Loucy (cell line): ENCODE measurements around the gene PAX9.

Experiments
- CTCF ChIP-seq: fragments of 200-600 bp; sonication (generic); conservative IDR thresholded peaks from 2 replicates; pipeline ENCODE4 v1.5.1; 2014; ENCODE audit warnings: mild to moderate bottlenecking, antibody characterized with exemption, low read length
- EZH2phosphoT487 ChIP-seq: fragments of 200-600 bp; IDR thresholded peaks from 2 replicates; pipeline ENCODE4 v1.6.1; 2018; ENCODE audit warnings: antibody characterized with exemption, mild to moderate bottlenecking, moderate library complexity, borderline replicate concordance

GRCh38 chr14:36721877-36722276 lies 60.2 kb downstream of the PAX9 start:
- TF ChIP-seq CTCF (no peak), EZH2phosphoT487 (no peak)
